Neural progenitor cell (in vitro differentiated cells): ENCODE results near the gene ACTL7B.

Experiments used
- EZH2 ChIP-seq: fragments of 200-600 bp; sonication (generic); IDR thresholded peaks from 2 replicates; pipeline ENCODE4 v1.6.1; 2017; ENCODE audit warnings: antibody characterized with exemption, mild to moderate bottlenecking, moderate library complexity
- TF ChIP-seq, protein P1 (sequence below): fragments of 200-600 bp; sonication (generic); IDR thresholded peaks from 2 replicates; pipeline ENCODE4 v1.5.1; 2017; ENCODE audit warnings: antibody characterized with exemption, mild to moderate bottlenecking

DNA sequence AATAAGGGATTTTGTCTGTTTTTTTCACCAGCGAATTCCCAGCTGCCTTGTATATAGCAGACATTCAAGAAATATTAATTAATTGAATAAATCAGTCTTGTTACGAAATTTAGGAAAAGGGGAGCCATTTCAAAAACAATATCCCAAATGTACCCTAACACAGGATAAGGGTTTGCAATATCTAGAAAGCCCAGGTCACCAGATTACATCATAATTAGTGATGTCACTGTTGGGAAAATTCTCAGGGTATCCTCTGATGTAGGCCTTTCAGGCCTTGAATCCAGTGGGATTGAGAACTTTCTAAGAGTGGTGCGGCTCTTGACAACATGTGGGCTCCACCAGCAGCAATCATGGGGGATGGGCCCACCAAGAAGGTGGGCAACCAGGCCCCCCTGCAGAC, 6.2 kb upstream of the ACTL7B start, which contains the start of gene ACTL7A:
- TF ChIP-seq EZH2, result no peak
- TF ChIP-seq, protein P1, sequence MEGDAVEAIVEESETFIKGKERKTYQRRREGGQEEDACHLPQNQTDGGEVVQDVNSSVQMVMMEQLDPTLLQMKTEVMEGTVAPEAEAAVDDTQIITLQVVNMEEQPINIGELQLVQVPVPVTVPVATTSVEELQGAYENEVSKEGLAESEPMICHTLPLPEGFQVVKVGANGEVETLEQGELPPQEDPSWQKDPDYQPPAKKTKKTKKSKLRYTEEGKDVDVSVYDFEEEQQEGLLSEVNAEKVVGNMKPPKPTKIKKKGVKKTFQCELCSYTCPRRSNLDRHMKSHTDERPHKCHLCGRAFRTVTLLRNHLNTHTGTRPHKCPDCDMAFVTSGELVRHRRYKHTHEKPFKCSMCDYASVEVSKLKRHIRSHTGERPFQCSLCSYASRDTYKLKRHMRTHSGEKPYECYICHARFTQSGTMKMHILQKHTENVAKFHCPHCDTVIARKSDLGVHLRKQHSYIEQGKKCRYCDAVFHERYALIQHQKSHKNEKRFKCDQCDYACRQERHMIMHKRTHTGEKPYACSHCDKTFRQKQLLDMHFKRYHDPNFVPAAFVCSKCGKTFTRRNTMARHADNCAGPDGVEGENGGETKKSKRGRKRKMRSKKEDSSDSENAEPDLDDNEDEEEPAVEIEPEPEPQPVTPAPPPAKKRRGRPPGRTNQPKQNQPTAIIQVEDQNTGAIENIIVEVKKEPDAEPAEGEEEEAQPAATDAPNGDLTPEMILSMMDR, result no peak
